T follicular helper cell (primary cell): ENCODE results near the gene SUSD1.
A peak's percentile ranks its signal among the peaks of the same experiment; 100 is the strongest.

Experiments
- DNase-seq: peaks from one replicate; pipeline ENCODE4 v3.0.0-alpha.2; 2020; ENCODE audit warnings: low read depth

Gene SUSD1

DNA sequence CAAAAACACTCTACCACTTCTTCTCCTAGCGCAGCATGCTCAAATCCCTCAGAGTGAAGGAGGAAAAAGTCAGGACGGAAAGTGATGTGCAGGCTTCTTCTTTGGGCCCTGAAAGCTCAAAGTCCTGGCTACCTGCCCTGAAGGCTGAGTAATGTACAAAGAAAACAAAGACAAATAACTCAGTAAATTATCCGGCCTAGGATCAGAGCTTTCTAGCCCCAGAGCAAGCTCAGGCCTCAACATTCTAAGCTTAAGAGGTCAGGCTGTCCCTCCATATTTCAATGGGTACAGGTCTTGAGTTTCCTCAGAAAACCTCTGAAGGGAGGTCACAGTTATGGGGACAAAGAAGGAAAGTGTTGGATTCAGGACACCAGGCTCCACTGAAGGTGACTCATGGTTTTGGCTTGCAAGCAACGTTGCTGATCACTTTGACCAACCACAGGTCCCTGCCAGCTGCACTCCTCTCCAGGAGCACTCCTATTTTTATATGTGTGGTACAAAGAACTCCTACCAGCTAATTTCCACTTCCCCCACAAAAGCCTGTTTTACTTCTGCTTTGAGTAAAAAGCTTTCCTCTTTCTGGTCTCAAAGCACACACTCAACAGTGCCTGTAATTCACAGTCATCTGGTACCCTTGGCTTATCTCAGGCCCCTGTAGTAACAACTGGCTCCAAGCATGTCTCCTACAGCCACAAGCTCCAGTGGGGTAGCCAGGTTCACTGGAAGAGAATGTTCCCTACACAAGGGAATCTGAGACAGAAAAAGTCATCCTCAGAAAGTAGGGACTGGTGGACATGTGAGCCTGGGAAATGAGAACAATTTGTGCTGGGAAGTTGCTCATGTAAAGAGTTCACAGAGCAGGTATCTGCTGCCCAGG, 162.8 kb downstream of the SUSD1 start:
- DNase-seq = no peak

- no peak for DNase-seq
These were observed 164.0 kb downstream of the SUSD1 start for GRCh38 chr9:112011051-112011620.

DNA sequence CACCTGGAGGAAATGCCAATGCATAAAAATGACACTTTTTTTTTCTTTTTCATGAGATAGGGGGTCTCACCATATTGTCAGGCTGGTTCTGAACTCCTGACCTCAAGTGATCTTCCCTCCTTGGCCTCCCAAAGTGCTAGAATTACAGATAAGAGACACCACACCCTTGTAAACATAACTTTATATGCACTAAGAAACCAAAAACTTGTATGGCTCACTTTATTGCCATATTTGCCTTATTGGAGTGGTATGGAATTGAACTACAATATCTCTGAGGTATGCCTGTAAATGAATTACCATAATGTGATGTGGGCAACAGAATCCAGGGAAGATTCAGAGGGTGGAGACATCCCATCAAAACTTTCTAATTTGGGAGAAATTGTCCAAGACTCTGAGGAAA, 164.6 kb downstream of the SUSD1 start:
- DNase-seq = no peak

DNA sequence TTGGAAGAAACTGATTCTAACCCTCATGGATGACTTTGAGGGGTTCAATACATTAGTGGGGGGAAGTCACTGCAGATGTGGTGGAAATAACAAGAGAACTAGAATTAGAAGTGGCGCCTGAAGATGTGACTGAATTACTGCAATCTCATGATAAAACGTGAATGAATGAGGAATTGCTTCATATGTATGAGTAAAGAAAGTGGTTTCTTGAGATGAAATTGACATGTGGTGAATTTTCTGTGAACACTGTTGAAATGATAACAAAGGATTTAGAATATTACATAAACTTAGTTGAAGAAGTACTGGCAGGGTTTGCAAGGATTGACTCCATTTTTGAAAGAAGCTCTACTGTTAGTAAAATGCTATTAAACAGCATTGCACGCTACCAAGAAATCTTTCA, 165.4 kb downstream of the SUSD1 start:
- no peak for DNase-seq

- no peak for DNase-seq
These were observed 167.4 kb downstream of the SUSD1 start for GRCh38 chr9:112007575-112008240.

DNA sequence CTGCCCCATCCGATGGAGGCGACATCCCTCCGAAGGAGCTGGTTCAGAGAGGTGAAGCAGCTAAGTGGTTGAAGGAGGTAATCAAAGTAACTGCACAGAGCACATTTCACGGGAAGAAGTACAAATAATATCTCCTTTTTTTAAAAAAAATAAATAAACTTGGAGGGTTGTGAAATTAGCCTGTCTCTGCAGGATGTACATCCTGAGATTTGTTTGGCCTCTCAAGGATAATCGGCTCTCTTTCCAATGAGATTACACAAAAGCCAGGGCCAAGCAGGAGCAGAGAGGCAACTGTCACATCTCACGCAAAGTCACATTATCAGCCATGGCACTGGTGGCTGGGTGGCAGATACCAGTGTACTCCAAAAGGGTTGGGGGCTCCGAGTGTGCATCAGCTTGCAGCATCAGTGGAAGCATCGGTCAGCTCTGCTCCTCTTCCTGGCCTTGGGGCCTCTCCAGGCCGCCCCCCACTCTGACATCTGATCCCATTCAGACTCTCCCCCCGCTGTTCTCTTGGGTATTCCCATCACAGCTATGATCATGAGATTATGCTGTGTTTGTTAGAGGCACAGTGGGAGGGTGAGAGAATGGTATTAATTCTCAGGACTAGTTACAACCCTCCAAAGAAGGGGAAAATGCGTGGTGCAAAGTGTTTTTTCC, 168.6 kb downstream of the SUSD1 start:
- no peak for DNase-seq

DNA sequence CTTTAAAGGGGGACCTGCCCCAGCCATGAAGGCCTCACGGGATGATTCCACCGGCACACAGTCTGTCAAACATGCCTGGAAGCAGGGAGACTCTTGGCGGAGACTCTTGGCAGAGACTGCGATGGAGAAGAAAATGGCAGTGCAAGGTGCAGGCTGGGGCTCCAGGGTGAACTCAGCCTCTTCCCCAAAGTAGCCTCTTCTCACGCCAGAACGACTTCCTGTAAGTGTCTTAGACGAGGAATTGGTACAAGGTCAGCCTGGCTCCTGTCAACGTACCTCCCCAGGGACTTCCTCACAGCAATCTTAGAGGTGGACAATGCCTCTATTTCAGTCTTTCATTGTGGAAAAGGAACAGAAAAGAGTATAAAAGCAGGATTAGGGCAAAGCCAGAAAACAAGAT, 169.2 kb downstream of the SUSD1 start:
- no peak for DNase-seq

GRCh38 chr9:112003538-112003937, 171.6 kb downstream of the SUSD1 start:
- no peak for DNase-seq

- DNase-seq = no peak
These were observed 172.1 kb downstream of the SUSD1 start for GRCh38 chr9:112002847-112003457.

DNA sequence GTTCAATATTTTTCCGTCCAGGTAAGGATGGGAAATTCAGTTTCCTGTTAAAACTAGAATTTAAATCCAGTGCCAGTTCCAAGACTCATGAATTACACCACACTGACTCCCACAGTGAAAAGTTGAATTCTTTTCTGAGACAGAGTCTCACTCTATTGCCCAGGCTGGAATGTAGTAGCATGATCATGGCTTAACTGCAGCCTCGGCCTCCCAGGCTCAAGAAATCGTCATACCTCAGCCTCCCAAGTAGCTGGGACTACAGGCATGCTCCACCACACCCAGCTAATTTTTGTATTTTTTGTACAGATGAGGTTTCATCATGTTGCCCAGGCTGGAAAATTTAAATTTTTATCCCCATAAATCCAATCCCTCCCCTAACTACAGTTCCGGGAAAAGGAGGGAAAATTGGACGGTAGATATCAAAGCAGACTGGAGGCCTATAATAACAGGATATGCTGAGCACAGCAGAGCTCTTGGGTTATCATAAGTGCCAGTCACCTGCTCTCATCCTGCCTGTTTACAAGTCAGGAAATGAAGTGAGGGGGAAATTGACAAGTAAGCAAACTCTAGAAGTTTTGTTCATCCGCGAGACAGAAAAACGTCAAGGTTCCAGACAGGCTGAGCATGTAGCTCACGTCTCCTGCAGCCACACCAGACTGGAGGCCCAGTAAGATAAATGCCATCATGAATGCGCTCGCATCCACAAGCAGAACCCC, 172.8 kb downstream of the SUSD1 start:
- DNase-seq = peak; percentile 1

GRCh38 chr9:112000743-112001142, 174.4 kb downstream of the SUSD1 start:
- no peak for DNase-seq

DNA sequence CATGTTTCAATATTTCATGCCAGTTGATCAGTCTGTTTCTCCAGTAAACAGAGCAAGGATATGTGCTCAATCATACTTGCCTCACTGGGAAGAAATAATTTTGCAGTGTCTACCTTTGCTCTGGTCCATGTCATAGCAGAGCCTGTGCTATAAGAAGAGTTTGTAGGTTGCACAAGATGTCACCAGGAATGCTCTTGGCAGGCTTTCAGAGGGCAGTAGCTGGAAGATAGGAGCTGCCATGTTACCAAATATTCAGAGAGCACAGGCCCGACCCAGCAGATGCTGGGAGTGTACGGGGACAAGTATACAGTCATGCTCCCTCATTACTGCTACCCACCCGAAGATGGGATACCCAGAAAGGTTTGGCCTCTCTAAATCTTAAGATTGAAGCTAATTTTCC, 175.8 kb downstream of the SUSD1 start:
- no peak for DNase-seq

- no peak for DNase-seq
These were observed 177.3 kb downstream of the SUSD1 start for GRCh38 chr9:111997831-111998230.

- DNase-seq = no peak
These were observed 180.2 kb downstream of the SUSD1 start for GRCh38 chr9:111994831-111995458.

- no peak for DNase-seq
These were observed 181.8 kb downstream of the SUSD1 start for GRCh38 chr9:111993319-111993718.

GRCh38 chr9:111992523-111992922, 182.6 kb downstream of the SUSD1 start:
- DNase-seq = no peak

- no peak for DNase-seq
These were observed 183.9 kb downstream of the SUSD1 start for GRCh38 chr9:111991179-111991578.
